A549 (cell line): ENCODE data around the gene TMEM176B. TPM values are rescaled to one million over a fixed set of nuclear protein-coding genes. Genes with fewer than 3 reads are reported as not detected.

Experiments
- ATAC-seq, 2 experiments: fragments of 200-7000 bp in 1 of 2; fragments of >200 bp in 1 of 2; cut with Nextera tagmentation in 1 of 2; cut with Tn5 transposase in 1 of 2; 3 replicates each; pipeline versions ENCODE4 v1.8.0 to v1.9.1; 2018 to 2020; ENCODE audit warnings: mild to moderate bottlenecking in 1 of 2, moderate library complexity in 1 of 2
- CTCF ChIA-PET: fragments of 300-600 bp; sonication (Branson Sonifier 250); formaldehyde crosslinking; extraction: SDS; loops from one replicate; lab custom pipeline; 2021; ENCODE audit warnings: antibody characterized with exemption, inconsistent platforms; lab: Yijun Ruan, JAX
- POLR2A ChIA-PET: fragments of 350-600 bp; formaldehyde crosslinking; extraction: SDS; loops from one replicate; lab custom pipeline; 2021; ENCODE audit warnings: antibody characterized with exemption, inconsistent platforms; lab: Yijun Ruan, JAX
- DNase-seq, 2 experiments: peaks; one replicate each; pipeline versions ENCODE4 v3.0.0 to v3.0.0-alpha.2; 2011 to 2016; ENCODE audit warnings: low read depth in 1 of 2, low spot score in 1 of 2
- FAIRE-seq: peaks from 2 replicates; lab custom pipeline; 2011; peaks lifted over from hg19 to GRCh38; lab: Jason Lieb, UNC
- H3K27ac ChIP-seq, 2 experiments: fragments of >200 bp; sonication (Bioruptor Twin); formaldehyde crosslinking; 3 replicates each; pipeline ENCODE4 v1.5.1; 2016 to 2017
- H3K4me1 ChIP-seq: fragments of >200 bp; sonication (Bioruptor Twin); formaldehyde crosslinking; 3 replicates; pipeline ENCODE4 v1.6.1; 2016
- H3K4me2 ChIP-seq: fragments of >200 bp; sonication (Bioruptor Twin); formaldehyde crosslinking; 3 replicates; pipeline ENCODE4 v1.6.1; 2016
- H3K4me3 ChIP-seq: fragments of >200 bp; sonication (Bioruptor Twin); formaldehyde crosslinking; 3 replicates; pipeline ENCODE4 v1.5.1; 2016
- H3K9me3 ChIP-seq: fragments of >200 bp; sonication (Bioruptor Twin); formaldehyde crosslinking; 3 replicates; pipeline ENCODE4 v1.6.1; 2016
- CBX2 ChIP-seq: fragments of 200-600 bp; sonication (generic); IDR thresholded peaks from 2 replicates; pipeline ENCODE4 v1.6.1; 2016; ENCODE audit warnings: low read depth, mild to moderate bottlenecking, borderline replicate concordance
- CBX8 ChIP-seq: fragments of 200-600 bp; sonication (generic); IDR thresholded peaks from 2 replicates; pipeline ENCODE4 v1.6.1; 2016
- CEBPB ChIP-seq, 2 experiments: fragments of >200 bp in 1 of 2; sonication (Bioruptor Twin) in 1 of 2; formaldehyde crosslinking in 1 of 2; IDR thresholded peaks; 2 replicates each; pipeline ENCODE4 v1.6.1; 2012 to 2016
- CHD2 ChIP-seq: fragments of 150-350 bp; IDR thresholded peaks from 2 replicates; pipeline ENCODE4 v1.6.1; 2014; ENCODE audit warnings: low read length; ENCODE audit not compliant: partially characterized antibody
- EHF ChIP-seq: fragments of 250-450 bp; sonication (Bioruptor Pico); IDR thresholded peaks from 2 replicates; pipeline ENCODE4 v1.5.0; 2020; ENCODE audit warnings: mild to moderate bottlenecking
- EHMT2 ChIP-seq: fragments of 200-600 bp; sonication (generic); IDR thresholded peaks from 2 replicates; pipeline ENCODE4 v1.6.1; 2016; ENCODE audit warnings: antibody characterized with exemption, low read depth, mild to moderate bottlenecking, moderate library complexity
- EP300 ChIP-seq, 2 experiments: fragments of >200 bp; sonication (Bioruptor Twin); formaldehyde crosslinking; IDR thresholded peaks; 2 replicates in 1 of 2; 3 replicates in 1 of 2; pipeline ENCODE4 v1.6.1; 2016 to 2017
- GATA3 ChIP-seq: IDR thresholded peaks from 2 replicates; pipeline ENCODE4 v1.6.1; 2012; ENCODE audit warnings: borderline replicate concordance
- HDAC2 ChIP-seq: fragments of 200-600 bp; sonication (generic); IDR thresholded peaks from 2 replicates; pipeline ENCODE4 v1.6.1; 2016
- HMGXB4 ChIP-seq: fragments of 250-450 bp; sonication (Bioruptor Pico); IDR thresholded peaks from 2 replicates; pipeline ENCODE4 v1.5.0; 2021; ENCODE audit warnings: mild to moderate bottlenecking, moderate library complexity, borderline replicate concordance
- HOXB13 ChIP-seq: fragments of 250-450 bp; sonication (Bioruptor Pico); IDR thresholded peaks from 2 replicates; pipeline ENCODE4 v1.5.0; 2020; ENCODE audit warnings: low read depth, mild to moderate bottlenecking, moderate library complexity
- JUN ChIP-seq, 2 experiments: fragments of >200 bp; sonication (Bioruptor Twin); formaldehyde crosslinking; IDR thresholded peaks; 2 replicates in 1 of 2; 3 replicates in 1 of 2; pipeline ENCODE4 v1.6.1; 2016 to 2017
- MAZ ChIP-seq: fragments of 150-350 bp; IDR thresholded peaks from 2 replicates; pipeline ENCODE4 v1.6.1; 2014; ENCODE audit warnings: antibody characterized with exemption, low read depth, low read length, borderline replicate concordance
- MYC ChIP-seq: IDR thresholded peaks from 2 replicates; pipeline ENCODE4 v1.6.1; 2012; ENCODE audit warnings: mild to moderate bottlenecking, inconsistent platforms, low read length, improper control_type of control experiment, borderline replicate concordance
- NPAS2 ChIP-seq: fragments of 250-450 bp; sonication (Bioruptor Pico); IDR thresholded peaks from 2 replicates; pipeline ENCODE4 v1.8.0; 2022; ENCODE audit warnings: mild to moderate bottlenecking, moderate library complexity, borderline replicate concordance
- POLR2AphosphoS2 ChIP-seq: conservative IDR thresholded peaks from 2 replicates; pipeline ENCODE4 v1.6.1; 2012; ENCODE audit warnings: low read length, improper control_type of control experiment, inconsistent platforms
- REST ChIP-seq: fragments of 200-600 bp; sonication (generic); IDR thresholded peaks from 2 replicates; pipeline ENCODE4 v1.6.1; 2016; ENCODE audit warnings: antibody characterized with exemption, mild to moderate bottlenecking, moderate library complexity
- RNF2 ChIP-seq: fragments of 200-600 bp; sonication (generic); IDR thresholded peaks from 2 replicates; pipeline ENCODE4 v1.6.1; 2016; ENCODE audit warnings: low read depth, mild to moderate bottlenecking, antibody characterized with exemption, moderate library complexity, borderline replicate concordance
- TP53 ChIP-seq: fragments of 250-450 bp; sonication (Bioruptor Pico); IDR thresholded peaks from 2 replicates; pipeline ENCODE4 v1.5.0; 2021; ENCODE audit warnings: mild to moderate bottlenecking, moderate library complexity
- ZFP36 ChIP-seq: fragments of 450-650 bp; IDR thresholded peaks from 2 replicates; pipeline ENCODE4 v1.6.1; 2014; ENCODE audit warnings: borderline replicate concordance; ENCODE audit not compliant: partially characterized antibody
- ZNF302 ChIP-seq: fragments of 250-450 bp; sonication (Bioruptor Pico); IDR thresholded peaks from 2 replicates; pipeline ENCODE4 v1.9.0; 2021; ENCODE audit warnings: inconsistent platforms, mild to moderate bottlenecking, moderate library complexity
- ZSCAN20 ChIP-seq: fragments of 250-450 bp; sonication (Bioruptor Pico); IDR thresholded peaks from 2 replicates; pipeline ENCODE4 v1.8.0; 2022; ENCODE audit warnings: mild to moderate bottlenecking, moderate library complexity
- WGBS: methylation state at CpG from one replicate; pipeline ENCODE4 v1.1.6; 2017; ENCODE audit errors: missing lambda C conversion rate; 5-methylcytosine and 5-hydroxymethylcytosine counted together
- polyA plus RNA-seq, 4 experiments: library from polyadenylated mRNA; depleted of rRNA in 3 of 4; stranded (reverse); fragments of >200 nt; fragmentation: RNase III in 1 of 4; extraction: RNeasy Plus Mini Kit Qiagen cat#74134 plus additional on column Dnase treatment in 1 of 4; gene quantifications; 2 replicates in 3 of 4; 3 replicates in 1 of 4; pipeline ENCODE4 v1.2.3, GENCODE V29; 2011 to 2017
- TF ChIP-seq, protein P1 (sequence below): IDR thresholded peaks from 2 replicates; pipeline ENCODE4 v1.6.1; 2012

Gene TMEM176B
- polyA plus RNA-seq, 2 of the 4 experiments (the other 2 are of a cell fraction), result 0.10 TPM; not detected in 1

DNA sequence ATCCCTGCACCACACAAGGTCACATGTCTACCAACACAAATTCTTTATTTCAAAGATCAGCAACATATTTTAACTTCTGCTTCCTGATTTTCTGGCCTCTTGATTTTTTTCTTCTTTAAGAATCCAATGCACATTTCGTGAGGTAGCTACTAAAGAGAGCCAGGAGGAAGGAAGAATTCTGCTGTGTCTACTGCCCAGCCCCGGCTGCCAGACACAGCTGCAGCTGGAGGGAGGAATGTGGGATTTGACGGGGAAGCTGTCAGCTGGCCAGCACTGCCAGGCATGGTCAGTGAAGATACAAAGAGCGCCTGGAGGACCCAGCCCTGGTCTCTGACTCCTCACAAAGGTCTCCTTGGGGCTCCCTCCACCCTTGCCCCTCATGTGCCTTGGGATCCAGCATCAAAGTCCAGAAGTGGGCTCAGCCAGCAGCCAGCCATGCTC lies 45.3 kb upstream of the TMEM176B start (continued):
- no peak for TF ChIP-seq CBX8
- TF ChIP-seq EHMT2, result no peak
- no peak for TF ChIP-seq GATA3

DNA sequence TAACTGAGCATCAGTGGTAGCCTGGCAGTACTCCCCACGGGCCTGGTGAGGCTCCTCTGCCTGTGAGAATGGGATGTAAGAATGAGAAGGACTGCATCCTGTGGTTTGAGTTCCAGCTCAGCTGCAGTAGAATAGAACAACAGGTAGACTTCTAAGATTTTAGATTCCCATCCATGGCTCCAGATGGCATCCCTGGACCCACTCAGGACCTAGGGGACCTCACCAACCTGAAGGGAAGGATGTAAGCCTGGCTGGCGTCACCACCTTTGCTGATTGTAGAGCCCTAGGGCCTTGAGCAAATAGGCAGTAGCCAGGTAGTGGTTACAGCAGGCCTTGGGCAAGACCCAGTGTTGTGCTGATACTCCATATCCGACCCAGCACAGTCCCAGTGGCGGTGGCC lies 42.6 kb upstream of the TMEM176B start:
- H3K4me1 ChIP-seq, result no peaks in the 10 kb centered on the region
- no peaks in the 10 kb centered on the region for H3K9me3 ChIP-seq
- DNase-seq, result no peak
- ATAC-seq, result no peak
- no peak overlapping the region for H3K4me2 ChIP-seq
- POLR2A ChIA-PET, result no interaction called here
- no peak for TF ChIP-seq ZSCAN20 (CRISPR knock-in tag)
- no peak for TF ChIP-seq ZFP36
- TF ChIP-seq HOXB13 (CRISPR knock-in tag), result no peak
- no peak for TF ChIP-seq NPAS2 (CRISPR knock-in tag)
- TF ChIP-seq HDAC2, result no peak
- TF ChIP-seq MAZ, result no peak
- TF ChIP-seq RNF2, result no peak
- no peak for TF ChIP-seq EP300 (IDR thresholded peaks at IDR 0.05)
- TF ChIP-seq JUN (IDR thresholded peaks at IDR 0.05), result no peak
- TF ChIP-seq TP53, result no peak
- no peak for TF ChIP-seq MYC
- TF ChIP-seq ZNF302 (CRISPR knock-in tag), result no peak
- 10% methylated on average over 3 of the region's 4 CpGs for WGBS
- FAIRE-seq, result no peak
- CTCF ChIA-PET, result no interaction called here
- no peak overlapping the region for H3K4me3 ChIP-seq
- H3K27ac ChIP-seq, result no peak overlapping the region

GRCh38 chr7:150842018-150842417 lies 41.9 kb upstream of the TMEM176B start:
- Histone ChIP-seq H3K4me1 (no peaks in the 10 kb centered on the region), H3K27ac (no peak overlapping the region), H3K4me2 (no peak overlapping the region), H3K4me3 (no peak overlapping the region), H3K9me3 (no peaks in the 10 kb centered on the region)
- no peak for DNase-seq
- ATAC-seq, result no peak
- no peak for FAIRE-seq
- TF ChIP-seq CBX8, result no peak
- no peak for TF ChIP-seq POLR2AphosphoS2
- TF ChIP-seq ZSCAN20 (CRISPR knock-in tag), result no peak
- TF ChIP-seq CHD2, result no peak
- no peak for TF ChIP-seq EP300 (IDR thresholded peaks at IDR 0.05)
- no peak for TF ChIP-seq CEBPB (IDR thresholded peaks at IDR 0.05)
- TF ChIP-seq, protein P1, sequence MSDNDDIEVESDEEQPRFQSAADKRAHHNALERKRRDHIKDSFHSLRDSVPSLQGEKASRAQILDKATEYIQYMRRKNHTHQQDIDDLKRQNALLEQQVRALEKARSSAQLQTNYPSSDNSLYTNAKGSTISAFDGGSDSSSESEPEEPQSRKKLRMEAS, result no peak
- TF ChIP-seq HOXB13 (CRISPR knock-in tag), result no peak
- no peak for TF ChIP-seq EHF
- TF ChIP-seq HMGXB4 (CRISPR knock-in tag), result no peak
- ChIA-PET POLR2A (no interaction called here), CTCF (no interaction called here)
- 39% methylated on average over 3 of the region's 3 CpGs for WGBS

DNA sequence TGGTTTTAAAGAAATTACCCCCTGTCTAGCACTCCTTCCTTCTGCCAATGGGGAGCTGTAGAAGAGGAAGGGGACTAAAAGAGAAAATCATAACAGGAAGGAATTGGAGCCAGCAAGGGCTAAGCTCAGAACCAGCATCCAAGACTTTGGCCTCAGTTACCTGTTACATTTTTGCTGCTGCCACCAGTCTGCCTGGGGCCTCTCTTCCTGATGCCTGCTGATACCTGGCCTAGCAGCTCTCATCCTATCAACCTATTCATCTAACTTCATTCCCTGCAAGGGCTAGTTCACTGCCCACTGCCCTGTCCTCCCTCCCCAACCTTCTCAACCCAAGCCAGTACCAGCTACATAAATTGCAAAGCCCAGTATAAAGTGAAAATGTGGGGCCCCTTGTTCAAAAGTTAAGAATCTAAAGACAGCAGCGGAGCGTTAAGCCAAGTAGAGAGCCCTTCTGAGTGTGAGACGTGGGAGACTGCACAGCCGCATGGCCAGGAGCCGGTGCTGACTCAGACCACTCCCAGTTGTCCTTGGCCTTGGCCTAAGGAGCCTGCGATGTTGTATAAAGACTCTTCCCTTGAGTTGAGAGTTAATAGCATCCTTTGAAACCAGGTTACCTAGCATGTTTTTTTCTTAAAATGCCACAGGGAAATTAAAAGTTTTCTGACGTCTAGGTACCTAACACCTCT lies 38.9 kb upstream of the TMEM176B start:
- DNase-seq (no peak), ATAC-seq (no peak), FAIRE-seq (no peak)
- Histone ChIP-seq H3K4me2 (no peak overlapping the region), H3K4me1 (no peaks in the 10 kb centered on the region), H3K27ac (no peak overlapping the region), H3K9me3 (no peaks in the 10 kb centered on the region), H3K4me3 (no peak overlapping the region)
- POLR2A ChIA-PET, result no interaction called here
- no peak for TF ChIP-seq CBX2
- TF ChIP-seq REST, result no peak
- CTCF ChIA-PET, result no interaction called here
- 49% methylated on average over 7 of the region's 7 CpGs for WGBS
